Liver (tissue), 9 donors: ENCODE data around the gene ENO3. TPM values are rescaled to one million over a fixed set of nuclear protein-coding genes. Genes with fewer than 3 reads are reported as not detected.
"Not testable (repeated sequence)": the region's sequence is repeated elsewhere in the genome, so short reads cannot be mapped to it uniquely, and the experiment has no call there.

Source experiments
- DNase-seq: peaks from one replicate; pipeline ENCODE4 v3.0.0-alpha.2; 2017; ENCODE audit warnings: low spot score
- H3K27ac ChIP-seq, 2 donors: one replicate each; pipeline ENCODE4 v1.7.0; 2013; ENCODE audit warnings: inconsistent platforms in 2 of 2, low read length in 2 of 2, control low read depth in 1 of 2, low read depth in 1 of 2, mild to moderate bottlenecking in 1 of 2
- H3K27me3 ChIP-seq, 4 donors: one replicate each; pipeline versions ENCODE4 v1.6.1 to v1.7.0; 2013; ENCODE audit warnings: low read length in 3 of 4, inconsistent platforms in 1 of 4, mild to moderate bottlenecking in 1 of 4, moderate library complexity in 1 of 4; ENCODE audit not compliant: control insufficient read depth in 4 of 4, insufficient read depth in 4 of 4
- H3K36me3 ChIP-seq, 4 donors: one replicate each; pipeline versions ENCODE4 v1.6.1 to v1.7.0; 2013; ENCODE audit warnings: low read length in 3 of 4, mild to moderate bottlenecking in 3 of 4, low read depth in 1 of 4, moderate library complexity in 1 of 4; ENCODE audit not compliant: control insufficient read depth in 4 of 4, insufficient read depth in 3 of 4
- H3K4me1 ChIP-seq, 4 donors: one replicate each; pipeline versions ENCODE4 v1.6.1 to v1.7.0; 2013; ENCODE audit warnings: low read length in 3 of 4, mild to moderate bottlenecking in 3 of 4, moderate library complexity in 1 of 4; ENCODE audit not compliant: control insufficient read depth in 4 of 4, insufficient read depth in 4 of 4
- H3K4me3 ChIP-seq, 3 donors: one replicate each; pipeline versions ENCODE4 v1.6.1 to v1.7.0; 2013; ENCODE audit warnings: low read length in 3 of 3, control low read depth in 1 of 3, low read depth in 1 of 3, mild to moderate bottlenecking in 1 of 3
- H3K9ac ChIP-seq, 2 donors: one replicate each; pipeline ENCODE4 v1.7.0; 2013; ENCODE audit warnings: low read length in 2 of 2, mild to moderate bottlenecking in 2 of 2, moderate library complexity in 2 of 2, control low read depth in 1 of 2, low read depth in 1 of 2
- H3K9me3 ChIP-seq, 4 donors: one replicate each; pipeline versions ENCODE4 v1.6.1 to v1.7.0; 2013; ENCODE audit warnings: low read length in 3 of 4; ENCODE audit not compliant: control insufficient read depth in 4 of 4
- ATF3 ChIP-seq: IDR thresholded peaks from 2 replicates; pipeline ENCODE4 v1.6.1; 2016; ENCODE audit warnings: antibody characterized with exemption
- FOXA2 ChIP-seq: IDR thresholded peaks from 2 replicates; pipeline ENCODE4 v1.6.1; 2016; ENCODE audit warnings: antibody characterized with exemption
- GABPA ChIP-seq, 2 donors: IDR thresholded peaks in 1 of 2; conservative IDR thresholded peaks in 1 of 2; 2 replicates each; pipeline ENCODE4 v1.6.1; 2016; ENCODE audit warnings: antibody characterized with exemption in 2 of 2, mild to moderate bottlenecking in 1 of 2, moderate library complexity in 1 of 2
- HNF4A ChIP-seq, 2 donors: conservative IDR thresholded peaks; 2 replicates each; pipeline ENCODE4 v1.6.1; 2016; ENCODE audit warnings: antibody characterized with exemption in 2 of 2, mild to moderate bottlenecking in 2 of 2
- HNF4G ChIP-seq: IDR thresholded peaks from 2 replicates; pipeline ENCODE4 v1.6.1; 2016; ENCODE audit warnings: antibody characterized with exemption
- JUND ChIP-seq, 2 donors: IDR thresholded peaks; 2 replicates each; pipeline ENCODE4 v1.6.1; 2016; ENCODE audit warnings: antibody characterized with exemption in 2 of 2
- MAX ChIP-seq: IDR thresholded peaks from 2 replicates; pipeline ENCODE4 v1.6.1; 2016; ENCODE audit warnings: antibody characterized with exemption
- NR2F2 ChIP-seq: IDR thresholded peaks from 2 replicates; pipeline ENCODE4 v1.6.1; 2016; ENCODE audit warnings: antibody characterized with exemption
- REST ChIP-seq: IDR thresholded peaks from 2 replicates; pipeline ENCODE4 v1.6.1; 2016; ENCODE audit warnings: antibody characterized with exemption, mild to moderate bottlenecking
- YY1 ChIP-seq: IDR thresholded peaks from 2 replicates; pipeline ENCODE4 v1.6.1; 2016; ENCODE audit warnings: antibody characterized with exemption, mild to moderate bottlenecking
- ZBTB33 ChIP-seq: IDR thresholded peaks from 2 replicates; pipeline ENCODE4 v1.6.1; 2016; ENCODE audit warnings: antibody characterized with exemption
- WGBS: extraction: QIAGEN DNeasy Blood & Tissue Kit; methylation state at CpG from one replicate; pipeline ENCODE4 v1.1.7; 2013; 5-methylcytosine and 5-hydroxymethylcytosine counted together
- polyA plus RNA-seq, 2 donors: library from polyadenylated mRNA; stranded (reverse) in 1 of 2; unstranded in 1 of 2; fragments of 200-250 nt in 1 of 2; fragments of >200 nt in 1 of 2; fragmentation: Nextera tagmentation in 1 of 2; extraction: Ambion mirVana in 1 of 2; gene quantifications; one replicate each; pipeline versions ENCODE4 v1.2.1 to v1.2.3, GENCODE V29; 2013 to 2015
- total RNA-seq, 2 donors: library from RNA; depleted of rRNA; stranded (reverse); fragments of >200 nt; gene quantifications; one replicate each; pipeline ENCODE4 v1.2.3, GENCODE V29; 2014
- donor health status: healthy.
- donor health status: healthy.
- donor health status: healthy.
- donor health status: healthy.
- donor health status: healthy.

ENO3 gene
- total and polyA plus RNA-seq, 4 donors: 26.3 to 117 (median 30.8) TPM

GRCh38 chr17:4921320-4921719 is 29.6 kb upstream of the ENO3 start:
- Histone ChIP-seq H3K9me3 (no peaks in the 10 kb centered on the region), H3K4me3 (no peak overlapping the region), H3K9ac (no peak overlapping the region), H3K27me3 (no peaks in the 10 kb centered on the region), H3K27ac (peak overlapping the region; percentile 92 to 95), H3K36me3 (no peaks in the 10 kb centered on the region), H3K4me1 (peaks cover 3 to 22% (median 15%) of the 10 kb centered on the region in 4 donors)
- WGBS: 74% methylated on average over 4 of the region's 4 CpGs
- TF ChIP-seq FOXA2: no peak
- no peak for TF ChIP-seq ATF3
- no peak for TF ChIP-seq HNF4G
- no peak for TF ChIP-seq YY1
- no peak for DNase-seq

- not testable (repeated sequence) for H3K9ac ChIP-seq, H3K27ac ChIP-seq, H3K36me3 ChIP-seq, H3K4me1 ChIP-seq, DNase-seq, H3K27me3 ChIP-seq, H3K4me3 ChIP-seq, H3K9me3 ChIP-seq
- WGBS: 82% methylated on average over 24 of the region's 24 CpGs
Measured at GRCh38 chr17:4926577-4927335, 24.2 kb upstream of the ENO3 start.

DNA sequence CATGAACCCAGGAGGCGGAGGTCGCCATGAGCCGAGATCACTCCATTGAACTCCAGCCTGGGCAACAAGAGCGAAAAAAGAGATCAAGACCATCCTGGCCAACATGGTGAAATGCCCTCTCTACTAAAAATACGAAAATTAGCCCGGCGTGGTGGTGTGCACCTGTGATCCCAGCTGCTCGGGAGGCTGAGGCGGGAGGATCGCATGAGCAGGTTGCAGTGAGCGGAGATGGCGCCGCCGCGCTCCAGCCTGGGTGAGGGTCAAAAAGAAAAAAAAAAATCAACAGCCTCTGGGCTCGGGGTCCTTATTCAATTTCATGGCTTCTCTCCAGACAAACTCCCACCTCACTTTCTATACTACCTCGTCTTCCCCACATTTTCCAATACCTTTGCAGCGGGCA is 22.0 kb upstream of the ENO3 start:
- DNase-seq: no peak
- Histone ChIP-seq H3K9ac (no peak overlapping the region), H3K4me3 (no peak overlapping the region), H3K27me3 (no peaks in the 10 kb centered on the region), H3K4me1 (peaks cover 0 to under 1% (median under 1%) of the 10 kb centered on the region in 4 donors), H3K27ac (no peak overlapping the region), H3K9me3 (no peaks in the 10 kb centered on the region), H3K36me3 (peaks cover 0 to 6% (median 0%) of the 10 kb centered on the region in 4 donors)
- 98% methylated on average over 18 of the region's 18 CpGs for WGBS
- no peak for TF ChIP-seq YY1
- TF ChIP-seq REST: no peak
- no peak for TF ChIP-seq ZBTB33
- no peak for TF ChIP-seq HNF4G
- no peak for TF ChIP-seq ATF3
- no peak for TF ChIP-seq GABPA (IDR thresholded peaks at IDR 0.05 in 1 of 2, conservative IDR thresholded peaks at IDR 0.05 in 1 of 2)
- TF ChIP-seq NR2F2: no peak
- no peak for TF ChIP-seq JUND (IDR thresholded peaks at IDR 0.05)
- TF ChIP-seq MAX: no peak
- TF ChIP-seq HNF4A (conservative IDR thresholded peaks at IDR 0.05): no peak
